Measurements from ENCODE around the gene R3HDM2.
A peak's percentile ranks its signal among the peaks of the same experiment; 100 is the strongest.

R3HDM2 gene

GRCh38 chr12:57270966-57271470, 159.8 kb downstream of the R3HDM2 start:
- Histone ChIP-seq H4K20me1 (no peaks in the 10 kb centered on the region), H3K4me1 (peaks cover 0 to 21% (median 12%) of the 10 kb centered on the region in 10 experiments; a peak in 13 of 20 replicates), H3K27ac (no peak overlapping the region; a peak in 1 of 22 replicates), H3K4me3 (no peak overlapping the region), H3K4me2 (no peak overlapping the region), H3K27me3 (no peaks in the 10 kb centered on the region), H3K9me3 (replicated peaks in 1 of 11) (peaks cover 0 to under 1% (median 0%) of the 10 kb centered on the region in 11 experiments; a peak in 2 of 22 replicates), H3K36me3 (peaks cover 64 to 98% (median 87%) of the 10 kb centered on the region in 11 experiments), H3K9ac (no peak overlapping the region)
- TF ChIP-seq Cebpa-rat (IDR thresholded peaks at IDR 0.05), result no peak

GRCh38 chr12:57268264-57268663, 162.6 kb downstream of the R3HDM2 start:
- H3K9ac ChIP-seq, result peak overlapping the region in 3 of 11 experiments; percentile 3 to 14 (median 8); a peak in 3 of 22 replicates
- peaks cover 60 to 89% (median 77%) of the 10 kb centered on the region in 11 experiments for H3K36me3 ChIP-seq
- H3K4me1 ChIP-seq, result peaks cover 19 to 40% (median 30%) of the 10 kb centered on the region in 10 experiments
- peak overlapping the region in 5 of 11 experiments; percentile 13 to 66 (median 59); a peak in 8 of 22 replicates for H3K4me2 ChIP-seq
- no peak for TF ChIP-seq Cebpa-rat (IDR thresholded peaks at IDR 0.05)
- H3K4me3 ChIP-seq, result no peak overlapping the region
- H3K27me3 ChIP-seq, result no peaks in the 10 kb centered on the region
- peak overlapping the region in 6 of 11 experiments; percentile 3 to 44 (median 13); a peak in 4 of 22 replicates for H3K27ac ChIP-seq
- no peaks in the 10 kb centered on the region; a peak in 1 of 22 replicates for H4K20me1 ChIP-seq
- no peaks in the 10 kb centered on the region for H3K9me3 ChIP-seq (replicated peaks in 1 of 11)

GRCh38 chr12:57266681-57267080, 164.2 kb downstream of the R3HDM2 start:
- Histone ChIP-seq H3K27me3 (no peaks in the 10 kb centered on the region), H3K4me3 (no peak overlapping the region), H3K36me3 (peaks cover 63 to 91% (median 77%) of the 10 kb centered on the region in 11 experiments), H3K9me3 (replicated peaks in 1 of 11) (no peaks in the 10 kb centered on the region), H3K4me1 (peaks cover 22 to 38% (median 28%) of the 10 kb centered on the region in 10 experiments), H4K20me1 (no peaks in the 10 kb centered on the region; a peak in 1 of 22 replicates), H3K27ac (0 out of 22 replicates have a peak overlapping the region, but pooled peaks of 1 of the 11 experiments have one; percentile 14), H3K9ac (no peak overlapping the region), H3K4me2 (no peak overlapping the region)
- no peak for TF ChIP-seq Cebpa-rat (IDR thresholded peaks at IDR 0.05)

- peak overlapping the region in 3 of 11 experiments; percentile 22 to 28 (median 23); a peak in 5 of 22 replicates for H3K9ac ChIP-seq
- H3K4me1 ChIP-seq, result peaks cover 13 to 32% (median 26%) of the 10 kb centered on the region in 10 experiments
- no peaks in the 10 kb centered on the region for H3K9me3 ChIP-seq (replicated peaks in 1 of 11)
- peak overlapping the region in 1 of 11 experiments; percentile 59; a peak in 2 of 22 replicates for H3K27ac ChIP-seq
- H3K27me3 ChIP-seq, result no peaks in the 10 kb centered on the region
- no peak overlapping the region for H3K4me3 ChIP-seq
- TF ChIP-seq Cebpa-rat (IDR thresholded peaks at IDR 0.05), result no peak
- H4K20me1 ChIP-seq, result no peaks in the 10 kb centered on the region; a peak in 2 of 22 replicates
- H3K4me2 ChIP-seq, result peak overlapping the region in 9 of 11 experiments; percentile 37 to 64 (median 46); a peak in 14 of 22 replicates
- peaks cover 70 to 91% (median 83%) of the 10 kb centered on the region in 11 experiments for H3K36me3 ChIP-seq
Observed at GRCh38 chr12:57263096-57263495, 167.7 kb downstream of the R3HDM2 start.

GRCh38 chr12:57262126-57262822, 168.6 kb downstream of the R3HDM2 start:
- Histone ChIP-seq H3K36me3 (peaks cover 70 to 91% (median 83%) of the 10 kb centered on the region in 11 experiments), H3K4me1 (peaks cover 9 to 31% (median 24%) of the 10 kb centered on the region in 10 experiments), H3K9ac (peak overlapping the region in 3 of 11 experiments; percentile 3 to 28 (median 13); a peak in 5 of 22 replicates), H3K4me2 (no peak overlapping the region), H4K20me1 (no peaks in the 10 kb centered on the region; a peak in 2 of 22 replicates), H3K27ac (no peak overlapping the region), H3K4me3 (no peak overlapping the region), H3K9me3 (replicated peaks in 1 of 11) (no peaks in the 10 kb centered on the region), H3K27me3 (no peaks in the 10 kb centered on the region)
- TF ChIP-seq Cebpa-rat (IDR thresholded peaks at IDR 0.05), result no peak

- no peaks in the 10 kb centered on the region; a peak in 2 of 22 replicates for H4K20me1 ChIP-seq
- peaks cover 71 to 91% (median 83%) of the 10 kb centered on the region in 11 experiments for H3K36me3 ChIP-seq
- H3K27ac ChIP-seq, result no peak overlapping the region
- TF ChIP-seq Cebpa-rat (IDR thresholded peaks at IDR 0.05), result no peak
- H3K9ac ChIP-seq, result no peak overlapping the region; a peak in 1 of 22 replicates
- no peaks in the 10 kb centered on the region for H3K9me3 ChIP-seq (replicated peaks in 1 of 11)
- no peaks in the 10 kb centered on the region for H3K27me3 ChIP-seq
- no peak overlapping the region for H3K4me3 ChIP-seq
- H3K4me2 ChIP-seq, result no peak overlapping the region
- peaks cover 9 to 31% (median 24%) of the 10 kb centered on the region in 10 experiments for H3K4me1 ChIP-seq
Observed at GRCh38 chr12:57261428-57261865, 169.4 kb downstream of the R3HDM2 start.

GRCh38 chr12:57260366-57260765, 170.5 kb downstream of the R3HDM2 start:
- TF ChIP-seq Cebpa-rat (IDR thresholded peaks at IDR 0.05), result no peak
- Histone ChIP-seq H3K9me3 (replicated peaks in 1 of 11) (no peaks in the 10 kb centered on the region), H3K4me3 (no peak overlapping the region), H3K4me1 (peaks cover 9 to 28% (median 22%) of the 10 kb centered on the region in 10 experiments), H3K27me3 (no peaks in the 10 kb centered on the region), H3K36me3 (peaks cover 69 to 91% (median 83%) of the 10 kb centered on the region in 11 experiments), H3K4me2 (no peak overlapping the region), H3K9ac (no peak overlapping the region), H4K20me1 (no peaks in the 10 kb centered on the region; a peak in 2 of 22 replicates), H3K27ac (no peak overlapping the region)

- H3K4me1 ChIP-seq, result peaks cover 9 to 17% (median 13%) of the 10 kb centered on the region in 10 experiments
- H3K4me3 ChIP-seq, result no peak overlapping the region
- H4K20me1 ChIP-seq, result no peaks in the 10 kb centered on the region; a peak in 2 of 22 replicates
- H3K36me3 ChIP-seq, result peaks cover 71 to 93% (median 86%) of the 10 kb centered on the region in 11 experiments
- TF ChIP-seq Cebpa-rat (IDR thresholded peaks at IDR 0.05), result no peak
- H3K27ac ChIP-seq, result no peak overlapping the region
- H3K9ac ChIP-seq, result no peak overlapping the region
- no peak overlapping the region for H3K4me2 ChIP-seq
- no peaks in the 10 kb centered on the region for H3K27me3 ChIP-seq
- H3K9me3 ChIP-seq (replicated peaks in 1 of 11), result no peaks in the 10 kb centered on the region
Observed at GRCh38 chr12:57258977-57259970, 171.6 kb downstream of the R3HDM2 start.
